ENCODE results near the gene TPX2.

GRCh38 chr20:31790401-31790800 lies 51.3 kb downstream of the TPX2 start:
- TF ChIP-seq CTCF (IDR thresholded peaks at IDR 0.05) (no peak), POLR2A (IDR thresholded peaks at IDR 0.05) (no peak)
